HG03060 (cell line): ENCODE results near the gene DIAPH2.

Experiments
- ATAC-seq: cut with Tn5 transposase; IDR thresholded peaks from one replicate; pipeline ENCODE4 v1.9.1; 2021; ENCODE audit warnings: low read depth, moderate number of reproducible peaks; ENCODE audit not compliant: unreplicated experiment

Gene DIAPH2

GRCh38 chrX:97529536-97530200 is 845.0 kb downstream of the DIAPH2 start:
- no peak for ATAC-seq

- ATAC-seq: no peak
These were observed 847.2 kb downstream of the DIAPH2 start for GRCh38 chrX:97531825-97532224.

DNA sequence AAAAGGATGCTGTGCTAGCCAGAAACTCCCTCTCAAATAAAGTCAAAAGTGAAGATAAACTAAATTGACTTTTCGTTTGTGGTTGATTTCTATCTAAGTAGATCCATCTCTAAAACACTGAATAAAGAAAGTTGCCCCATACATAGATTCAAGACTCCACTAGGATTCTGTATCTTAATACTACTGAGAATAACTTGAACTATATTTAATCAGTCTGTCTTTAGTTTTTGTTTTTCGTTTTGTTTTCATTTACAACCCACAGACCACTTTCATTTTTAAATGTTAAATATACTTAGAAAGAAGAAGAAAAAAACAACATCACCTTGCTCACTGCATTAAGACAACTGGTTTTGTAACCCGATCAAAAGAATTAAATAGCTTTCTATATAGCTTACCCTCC is 854.1 kb downstream of the DIAPH2 start:
- no peak for ATAC-seq

DNA sequence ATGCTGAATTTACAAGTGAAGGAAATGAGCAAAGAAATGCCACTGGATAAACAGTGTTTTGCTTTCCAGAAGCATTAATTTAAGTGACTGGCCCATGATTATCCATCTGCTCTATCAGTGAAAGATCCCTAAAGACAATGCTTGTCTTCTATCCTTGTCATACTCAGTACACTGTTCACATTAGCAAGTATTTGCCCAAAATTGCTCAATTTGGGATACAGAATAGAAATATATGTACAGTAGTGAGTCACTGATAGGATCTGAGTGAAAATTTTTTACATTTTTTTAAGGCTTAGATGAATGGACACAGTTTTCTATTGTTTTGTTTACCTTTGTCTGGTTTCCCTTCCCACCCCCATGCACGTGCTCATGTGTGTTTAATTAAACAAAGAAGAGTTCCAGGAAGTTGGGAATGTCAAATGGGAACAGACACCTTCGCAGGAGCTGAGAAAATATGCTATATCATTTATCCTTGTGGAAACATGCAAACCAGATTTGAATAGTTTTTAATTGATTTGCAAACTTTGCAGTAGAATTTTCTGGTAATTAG is 855.4 kb downstream of the DIAPH2 start:
- no peak for ATAC-seq

GRCh38 chrX:97547877-97548578 is 863.4 kb downstream of the DIAPH2 start:
- no peak for ATAC-seq

DNA sequence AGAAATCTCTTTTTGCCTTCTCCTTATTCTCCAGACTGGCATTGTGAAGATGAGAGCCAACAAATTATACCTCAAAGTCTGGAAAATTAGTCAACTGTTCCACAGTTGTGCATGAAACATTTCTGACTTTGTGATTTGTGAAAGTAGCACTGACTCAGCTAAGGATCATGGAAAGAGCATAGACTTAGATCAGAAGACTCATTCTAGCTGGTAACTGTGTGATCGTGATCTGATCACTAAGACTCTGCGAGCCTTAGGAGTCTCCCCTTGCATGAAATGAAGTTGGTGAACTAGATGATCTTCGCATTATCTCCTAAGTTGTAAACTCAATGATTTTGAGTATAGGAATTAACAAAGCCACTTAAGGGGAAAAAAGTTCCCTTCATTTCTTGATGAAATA is 867.2 kb downstream of the DIAPH2 start:
- ATAC-seq: no peak

DNA sequence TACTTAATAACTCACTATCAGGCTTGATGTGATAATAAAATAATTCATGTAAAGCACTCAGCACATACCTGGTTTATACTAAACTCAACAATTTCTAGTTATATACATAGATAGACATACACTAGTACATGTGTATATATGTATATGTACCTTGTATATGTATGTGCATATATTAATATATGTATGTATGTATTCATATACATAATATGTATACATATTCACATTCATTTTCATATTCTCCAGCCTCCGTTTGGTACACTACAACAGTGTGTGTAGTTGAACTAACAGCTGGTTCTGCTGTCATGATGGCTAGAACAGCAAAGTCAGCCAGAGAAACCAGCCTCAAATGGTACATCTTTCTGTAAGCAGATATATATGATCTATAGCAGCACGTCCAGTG is 869.2 kb downstream of the DIAPH2 start:
- no peak for ATAC-seq

- ATAC-seq: no peak
These were observed 871.7 kb downstream of the DIAPH2 start for GRCh38 chrX:97556359-97556758.

DNA sequence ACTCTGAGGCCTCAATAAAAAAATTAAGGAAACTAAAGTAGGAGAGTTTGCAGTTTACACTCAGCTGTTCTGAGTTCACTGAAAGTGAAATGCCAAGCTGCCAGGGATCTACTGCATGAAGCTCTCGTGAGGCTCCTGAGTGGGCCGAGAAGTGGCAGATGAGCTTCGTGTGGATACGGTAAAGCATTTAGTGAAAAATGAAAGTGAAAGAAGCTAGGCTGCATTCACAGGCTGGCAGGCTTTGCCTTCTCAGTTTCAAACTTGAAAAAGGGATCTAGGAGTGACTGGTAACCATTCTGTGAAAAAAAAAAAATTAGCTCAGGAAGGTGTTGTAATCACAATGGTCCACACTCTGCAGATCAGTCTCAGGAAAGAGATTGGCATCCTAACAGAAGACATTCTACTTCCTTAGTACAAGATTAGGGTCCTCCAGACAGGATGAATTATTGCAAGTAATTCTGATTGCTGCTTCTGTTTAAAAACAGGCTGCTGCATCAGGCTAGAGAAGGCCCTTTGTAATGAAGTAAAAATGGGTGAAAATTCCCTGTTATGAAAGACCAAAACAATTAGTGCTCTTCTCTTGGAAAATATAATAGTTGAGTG is 879.0 kb downstream of the DIAPH2 start:
- ATAC-seq: peak; percentile 99

DNA sequence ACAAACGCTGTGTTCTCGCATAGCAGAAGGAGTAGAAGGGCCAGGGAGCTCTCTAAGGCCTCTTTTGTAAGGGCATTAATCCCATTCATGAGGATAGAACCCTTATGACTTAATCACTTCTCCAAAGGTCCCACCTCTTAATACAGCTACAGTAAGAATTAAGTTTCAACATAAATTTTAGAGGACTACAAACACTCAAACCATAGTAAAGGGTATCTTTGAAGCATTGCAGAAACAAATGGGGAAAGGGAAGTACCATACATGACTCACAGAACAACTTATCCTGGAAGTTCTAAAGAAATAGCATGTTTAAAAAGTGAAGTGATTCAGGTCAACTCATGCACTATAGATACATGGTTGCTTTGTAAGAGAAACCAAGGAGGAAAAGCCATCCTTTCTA is 879.9 kb downstream of the DIAPH2 start:
- no peak for ATAC-seq

- ATAC-seq: no peak
These were observed 902.5 kb downstream of the DIAPH2 start for GRCh38 chrX:97587171-97587570.

- no peak for ATAC-seq
These were observed 910.1 kb downstream of the DIAPH2 start for GRCh38 chrX:97594646-97595224.

DNA sequence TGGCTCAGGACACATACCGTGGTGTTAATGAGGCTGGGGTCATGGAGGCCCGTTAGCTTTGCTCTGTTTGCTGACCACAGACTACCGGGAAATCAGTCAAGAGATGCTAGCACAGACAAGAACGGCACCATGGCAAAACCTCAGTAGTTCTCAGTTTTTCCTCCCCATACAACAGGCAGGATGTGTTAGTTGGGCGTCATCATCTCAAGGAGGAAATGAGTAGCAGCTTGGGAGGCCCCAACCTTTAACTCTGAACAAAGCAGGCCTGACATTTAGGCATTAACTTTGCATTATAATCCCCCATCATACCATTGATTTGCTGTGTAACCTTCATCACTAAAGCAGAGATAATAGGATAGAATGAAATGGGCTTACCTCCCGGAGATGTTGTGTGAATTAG is 913.3 kb downstream of the DIAPH2 start:
- no peak for ATAC-seq

- no peak for ATAC-seq
These were observed 918.0 kb downstream of the DIAPH2 start for GRCh38 chrX:97602465-97603258.

DNA sequence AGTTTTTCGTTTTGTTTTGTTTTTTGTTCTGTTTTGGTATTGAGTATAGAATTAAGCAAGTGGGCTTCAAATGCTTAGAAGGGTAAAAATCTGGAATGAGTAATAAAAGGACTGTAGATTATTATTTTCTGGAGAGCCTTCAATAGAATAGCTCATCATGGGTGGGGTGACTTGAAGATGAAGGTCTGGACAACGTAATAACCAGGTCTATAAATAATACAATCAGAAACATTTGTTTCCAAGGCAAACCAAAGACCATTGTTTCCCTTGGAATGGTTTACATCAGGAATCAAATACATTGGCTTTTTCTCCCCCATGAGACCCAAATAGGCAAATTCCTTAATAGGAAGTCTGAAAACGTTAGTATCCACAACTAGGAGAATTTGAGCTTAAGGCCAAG is 920.6 kb downstream of the DIAPH2 start:
- no peak for ATAC-seq

GRCh38 chrX:97609357-97609756 is 924.7 kb downstream of the DIAPH2 start:
- ATAC-seq: no peak

GRCh38 chrX:97609938-97610337 is 925.3 kb downstream of the DIAPH2 start:
- no peak for ATAC-seq

DNA sequence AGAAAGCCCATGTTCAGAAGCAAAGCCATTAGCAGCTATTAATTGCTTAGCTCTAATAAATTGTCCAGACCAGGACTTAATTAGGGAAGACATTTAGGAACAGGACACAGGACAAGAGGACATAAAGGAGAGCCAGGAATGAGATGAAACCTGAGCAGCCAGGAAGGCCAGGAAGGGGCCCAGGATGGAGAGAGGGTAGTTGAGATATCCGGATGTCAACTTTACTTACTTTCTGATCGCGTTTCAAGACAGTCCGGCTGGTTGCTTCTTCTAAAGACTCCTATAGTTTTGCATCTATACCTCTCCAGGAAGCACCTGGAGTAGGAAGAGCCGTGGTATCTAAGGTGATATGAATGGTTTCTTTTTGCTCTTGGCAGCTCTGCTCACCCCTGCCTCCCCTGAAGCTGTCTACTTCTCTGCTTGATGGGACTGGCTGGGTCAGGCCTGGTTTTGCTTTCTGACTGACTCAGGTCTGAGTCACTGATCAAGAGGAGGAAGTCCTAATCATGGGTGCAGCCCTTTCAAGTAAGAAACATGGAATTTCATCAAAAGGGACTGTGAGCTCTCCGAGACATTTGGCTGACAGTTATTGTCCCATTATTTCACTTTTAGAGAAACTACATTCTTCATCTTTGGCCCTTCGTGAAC is 932.4 kb downstream of the DIAPH2 start:
- ATAC-seq: peak; percentile 100

DNA sequence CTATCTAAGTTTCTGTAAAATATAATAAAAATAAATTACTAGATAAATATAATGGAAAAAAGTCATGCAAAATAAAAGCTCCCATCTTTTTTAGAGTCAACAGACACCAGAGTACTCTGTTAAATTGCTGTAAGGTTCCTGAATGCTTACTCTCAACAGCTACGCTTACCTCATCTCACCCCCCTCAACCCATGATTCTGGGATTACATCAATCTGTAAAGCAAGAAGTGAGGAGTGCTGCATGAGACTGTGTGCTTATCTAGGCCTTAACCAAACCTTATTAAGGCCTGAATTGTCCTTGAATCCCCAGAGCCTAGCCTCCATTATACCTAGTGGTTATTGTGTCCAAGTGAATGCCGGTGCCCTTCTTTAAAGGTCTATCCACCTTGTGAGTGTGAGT is 934.9 kb downstream of the DIAPH2 start:
- ATAC-seq: no peak

GRCh38 chrX:97622111-97622510 is 937.5 kb downstream of the DIAPH2 start:
- no peak for ATAC-seq
